Neural crest cell (in vitro differentiated cells): ENCODE measurements around the gene XK. TPM values are rescaled to one million over a fixed set of nuclear protein-coding genes. Genes with fewer than 3 reads are reported as not detected.

Experiments used
- DNase-seq: peaks from one replicate; pipeline ENCODE4 v3.0.0; 2021; ENCODE audit warnings: low read depth, mixed read lengths, low spot score
- H3K27ac Mint-ChIP-seq: one replicate; pipeline ENCODE4 v1.8.0; 2021; ENCODE audit warnings: mild to moderate bottlenecking, mixed read lengths; ENCODE audit not compliant: unreplicated experiment
- H3K27me3 Mint-ChIP-seq: 2 replicates; pipeline ENCODE4 v1.8.0; 2021; ENCODE audit warnings: low read depth, mild to moderate bottlenecking, mixed read lengths
- H3K36me3 Mint-ChIP-seq: 2 replicates; pipeline ENCODE4 v1.8.0; 2021; ENCODE audit warnings: low read depth, mild to moderate bottlenecking, mixed read lengths
- H3K4me1 Mint-ChIP-seq: 2 replicates; pipeline ENCODE4 v1.8.0; 2021; ENCODE audit warnings: mixed read lengths
- H3K4me3 Mint-ChIP-seq: one replicate; pipeline ENCODE4 v1.8.0; 2021; ENCODE audit warnings: mild to moderate bottlenecking, mixed read lengths
- H3K9me3 Mint-ChIP-seq: 2 replicates; pipeline ENCODE4 v1.8.0; 2021; ENCODE audit warnings: mixed read lengths
- CTCF ChIP-seq: fragments of 200-600 bp; sonication (generic); conservative IDR thresholded peaks from 2 replicates; pipeline ENCODE4 v1.5.0; 2021; ENCODE audit warnings: antibody characterized with exemption, mild to moderate bottlenecking
- total RNA-seq: library from RNA; stranded (reverse); gene quantifications from 2 replicates; pipeline ENCODE4 v1.2.1, GENCODE V29; 2021

XK gene
- total RNA-seq, 1 donor from 2014 or later = 0.12 TPM

GRCh38 chrX:37753384-37753783 lies 67.8 kb downstream of the XK start:
- Mint-ChIP-seq H3K4me1 (no peaks in the 10 kb centered on the region), H3K4me3 (no peak overlapping the region), H3K36me3 (peaks cover 3% of the 10 kb centered on the region), H3K9me3 (peaks cover 12% of the 10 kb centered on the region), H3K27ac (no peak overlapping the region), H3K27me3 (peaks cover 2% of the 10 kb centered on the region)
- no peak for TF ChIP-seq CTCF
- no peak for DNase-seq

GRCh38 chrX:37754516-37754915 lies 68.9 kb downstream of the XK start:
- H3K27me3 Mint-ChIP-seq = peaks cover 2% of the 10 kb centered on the region
- H3K9me3 Mint-ChIP-seq = peaks cover 9% of the 10 kb centered on the region
- peaks cover 3% of the 10 kb centered on the region for H3K36me3 Mint-ChIP-seq
- H3K4me1 Mint-ChIP-seq = no peaks in the 10 kb centered on the region
- no peak for TF ChIP-seq CTCF
- H3K27ac Mint-ChIP-seq = no peak overlapping the region
- DNase-seq = no peak
- H3K4me3 Mint-ChIP-seq = no peak overlapping the region

- Mint-ChIP-seq H3K36me3 (peaks cover 3% of the 10 kb centered on the region), H3K4me3 (no peak overlapping the region), H3K4me1 (no peaks in the 10 kb centered on the region), H3K27me3 (peaks cover 2% of the 10 kb centered on the region), H3K9me3 (peaks cover 9% of the 10 kb centered on the region), H3K27ac (no peak overlapping the region)
- no peak for DNase-seq
- TF ChIP-seq CTCF = no peak
These were observed 69.4 kb downstream of the XK start for GRCh38 chrX:37755025-37755424.

- DNase-seq = no peak
- TF ChIP-seq CTCF = no peak
- Mint-ChIP-seq H3K36me3 (peaks cover 3% of the 10 kb centered on the region), H3K4me1 (no peaks in the 10 kb centered on the region), H3K9me3 (peaks cover 7% of the 10 kb centered on the region), H3K4me3 (no peak overlapping the region), H3K27me3 (peaks cover 2% of the 10 kb centered on the region), H3K27ac (no peak overlapping the region)
These were observed 71.5 kb downstream of the XK start for GRCh38 chrX:37757082-37757481.

- Mint-ChIP-seq H3K4me1 (no peaks in the 10 kb centered on the region), H3K27ac (no peak overlapping the region), H3K9me3 (peaks cover 3% of the 10 kb centered on the region), H3K36me3 (no peaks in the 10 kb centered on the region), H3K27me3 (no peaks in the 10 kb centered on the region), H3K4me3 (no peak overlapping the region)
- TF ChIP-seq CTCF = no peak
- no peak for DNase-seq
These were observed 73.8 kb downstream of the XK start for GRCh38 chrX:37759351-37759750.

- H3K4me1 Mint-ChIP-seq = no peaks in the 10 kb centered on the region
- H3K27ac Mint-ChIP-seq = no peak overlapping the region
- H3K4me3 Mint-ChIP-seq = no peak overlapping the region
- H3K27me3 Mint-ChIP-seq = no peaks in the 10 kb centered on the region
- H3K9me3 Mint-ChIP-seq = peaks cover 3% of the 10 kb centered on the region
- H3K36me3 Mint-ChIP-seq = no peaks in the 10 kb centered on the region
- no peak for DNase-seq
- TF ChIP-seq CTCF = no peak
These were observed 74.4 kb downstream of the XK start for GRCh38 chrX:37759878-37760418.
